Femur (tissue), 1 donor: ENCODE data around the gene DHX16.

Experiments used
- DNase-seq: peaks from one replicate; pipeline ENCODE4 v3.0.0-alpha.2; 2017

The DHX16 gene

GRCh38 chr6:30626484-30627366, 46.1 kb downstream of the DHX16 start, which contains the start of gene ATAT1:
ATAT1 (plus strand) TSS chr6:30626874.
- DNase-seq: peak; percentile 94

GRCh38 chr6:30625511-30625910, 47.3 kb downstream of the DHX16 start:
- no peak for DNase-seq

GRCh38 chr6:30619561-30619960, 53.2 kb downstream of the DHX16 start:
- DNase-seq: no peak

DNA sequence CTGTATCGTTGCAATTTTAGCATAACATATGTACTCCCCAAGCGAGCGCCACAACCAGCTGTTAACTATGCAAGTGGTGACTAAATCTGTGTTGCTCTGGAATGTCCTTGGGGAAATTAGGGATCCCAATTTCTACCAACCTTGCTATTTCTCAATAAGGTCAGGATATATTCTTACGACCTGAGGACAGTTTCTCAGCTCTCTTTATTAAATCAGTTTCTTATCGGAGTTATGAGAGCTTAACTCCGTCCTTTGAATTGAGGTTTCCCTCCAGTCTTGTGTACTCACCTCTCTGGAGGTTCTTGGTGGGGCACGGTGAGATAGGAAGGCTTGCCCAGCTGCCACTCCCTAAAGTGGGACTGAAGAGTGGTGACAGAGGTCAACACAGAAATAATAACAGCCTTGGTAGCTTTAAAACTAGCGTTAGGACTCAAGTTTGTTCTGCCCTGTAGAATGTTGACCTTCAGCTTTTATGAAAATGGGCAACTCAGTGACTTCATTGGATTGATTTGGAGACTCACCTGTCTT, 54.5 kb downstream of the DHX16 start:
- DNase-seq: no peak

GRCh38 chr6:30617565-30618269, 55.1 kb downstream of the DHX16 start, which contains the start of gene MRPS18B:
MRPS18B (plus strand) TSS chr6:30617840; CDS start chr6:30617866, 26 bp downstream.
- DNase-seq: peak; percentile 99

GRCh38 chr6:30616811-30617564, 55.8 kb downstream of the DHX16 start, which contains the start of gene PPP1R10:
PPP1R10 (minus strand) TSS chr6:30617243; CDS start chr6:30609944, 7,299 bp downstream.
- DNase-seq: peak; percentile 100

- peak; percentile 48 for DNase-seq
Measured at GRCh38 chr6:30615958-30616810, 56.6 kb downstream of the DHX16 start.

DNA sequence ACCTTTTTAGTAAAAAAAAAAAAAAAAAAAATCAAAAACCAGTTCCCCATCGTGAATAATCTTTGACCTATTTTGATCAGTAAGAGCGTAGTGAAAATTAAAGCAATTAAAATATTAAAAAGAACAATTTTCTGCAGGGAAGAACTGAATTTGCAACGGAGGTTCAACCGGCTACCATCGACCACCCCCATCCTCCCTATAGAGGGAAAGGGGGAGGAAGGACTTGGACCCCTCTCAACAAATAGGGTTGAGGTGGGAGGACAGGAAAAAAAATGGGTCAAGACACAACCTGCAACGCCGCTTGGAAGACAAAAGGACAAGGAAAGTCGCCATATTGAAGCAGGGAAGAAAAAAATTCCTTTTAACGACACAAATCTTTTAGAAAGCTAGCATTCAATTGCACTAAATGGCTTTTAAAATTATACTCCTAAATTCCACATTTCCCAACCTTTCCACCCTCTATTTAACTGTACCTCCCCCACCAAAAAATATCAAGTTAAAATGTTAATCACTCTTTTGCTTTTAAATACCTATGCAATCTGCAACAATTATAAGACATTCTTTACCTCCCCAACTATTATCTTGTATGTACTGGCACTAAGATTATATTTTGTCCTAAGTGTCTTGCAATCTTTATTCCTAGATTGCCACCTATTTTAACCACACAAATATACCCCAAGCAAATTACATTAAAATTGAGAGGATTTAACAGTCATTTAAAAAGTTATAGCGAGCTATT, 57.4 kb downstream of the DHX16 start:
- peak; percentile 88 for DNase-seq

DNA sequence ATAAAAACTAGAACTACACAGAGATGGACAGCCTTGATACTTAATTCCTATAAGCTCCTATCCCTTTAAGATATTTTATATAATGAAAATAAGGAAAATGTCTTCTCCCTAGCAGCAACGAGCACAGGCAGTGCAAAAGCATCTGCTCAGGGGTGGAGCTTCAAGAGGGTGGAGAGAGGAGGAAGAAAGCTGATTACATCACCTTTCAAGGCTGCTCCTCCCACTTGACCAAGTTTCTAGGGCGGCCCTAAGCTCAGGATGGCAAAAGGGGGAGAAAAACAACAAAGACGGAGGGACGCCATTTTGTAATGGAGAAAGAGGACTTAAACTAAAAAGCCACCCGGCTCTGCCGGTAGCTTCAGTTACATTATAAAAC, 58.0 kb downstream of the DHX16 start:
- peak; percentile 95 for DNase-seq

GRCh38 chr6:30614044-30614842, 58.6 kb downstream of the DHX16 start:
- DNase-seq: no peak

- DNase-seq: no peak
Measured at GRCh38 chr6:30613251-30614043, 59.4 kb downstream of the DHX16 start.

- no peak for DNase-seq
Measured at GRCh38 chr6:30612687-30613248, 60.0 kb downstream of the DHX16 start.

DNA sequence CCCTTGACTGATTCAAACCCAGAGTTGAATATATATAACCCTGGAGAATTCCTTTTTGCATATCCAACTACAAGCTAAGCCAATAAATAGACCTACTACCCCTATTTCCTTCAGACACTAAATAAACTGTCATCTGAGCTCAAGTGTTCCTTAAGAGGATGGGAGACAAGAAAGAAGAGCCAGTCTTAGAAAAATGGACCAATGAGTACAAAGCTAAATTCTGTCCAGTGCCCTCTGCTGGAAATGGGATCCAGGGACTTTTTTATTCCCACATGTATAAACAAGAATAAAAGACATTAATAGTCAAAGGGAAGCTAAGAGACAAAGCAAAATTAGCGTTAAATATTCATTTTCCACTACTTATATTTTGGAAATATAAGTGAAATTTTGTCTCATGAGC, 60.6 kb downstream of the DHX16 start:
- no peak for DNase-seq

- no peak for DNase-seq
Measured at GRCh38 chr6:30611856-30612194, 61.0 kb downstream of the DHX16 start.

DNA sequence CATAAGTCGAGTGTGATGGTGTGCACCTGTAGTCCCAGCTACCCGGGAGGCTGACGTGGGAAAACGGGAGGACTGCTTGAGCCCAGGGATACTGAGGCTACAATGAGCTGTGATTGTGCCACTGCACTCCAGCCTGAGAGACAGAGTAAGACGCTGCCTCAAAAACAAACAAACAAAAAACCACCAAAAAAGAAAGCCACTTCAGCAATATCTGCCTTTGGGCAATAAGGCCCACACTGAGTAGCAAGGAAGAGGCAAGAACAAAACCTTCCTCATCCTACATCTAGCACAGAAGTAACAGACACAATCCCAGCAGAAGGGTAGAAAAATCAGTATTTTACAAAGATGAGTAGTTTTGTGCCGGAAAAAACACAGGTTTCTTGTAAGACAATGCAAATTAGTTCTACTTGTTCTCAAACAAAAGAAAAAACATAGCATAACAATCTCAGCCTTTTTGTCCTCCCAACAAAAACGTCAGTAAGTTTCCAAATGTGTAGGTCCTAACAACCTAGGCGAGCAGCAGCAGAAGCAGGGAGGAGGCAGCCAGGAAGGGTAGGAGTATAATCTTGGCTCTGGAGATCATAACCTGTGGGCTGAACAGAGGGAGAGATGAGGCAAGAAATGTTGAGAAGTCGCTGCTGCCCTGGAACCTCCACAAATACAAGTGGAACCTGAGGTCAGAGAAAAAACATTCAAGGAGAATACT, 61.5 kb downstream of the DHX16 start:
- DNase-seq: no peak

- no peak for DNase-seq
Measured at GRCh38 chr6:30610065-30610464, 62.7 kb downstream of the DHX16 start.

- no peak for DNase-seq
Measured at GRCh38 chr6:30603961-30604360, 68.8 kb downstream of the DHX16 start.
